Measurements from ENCODE around the gene FAM114A1. TPM values are rescaled to one million over a fixed set of nuclear protein-coding genes. Genes with fewer than 3 reads are reported as not detected.
"Not testable (repeated sequence)": the region's sequence is repeated elsewhere in the genome, so short reads cannot be mapped to it uniquely, and the experiment has no call there.

Gene FAM114A1
- polyA plus RNA-seq, 2 of the 4 experiments (the other 2 are of a cell fraction), result 44.2 to 55.4 TPM

DNA sequence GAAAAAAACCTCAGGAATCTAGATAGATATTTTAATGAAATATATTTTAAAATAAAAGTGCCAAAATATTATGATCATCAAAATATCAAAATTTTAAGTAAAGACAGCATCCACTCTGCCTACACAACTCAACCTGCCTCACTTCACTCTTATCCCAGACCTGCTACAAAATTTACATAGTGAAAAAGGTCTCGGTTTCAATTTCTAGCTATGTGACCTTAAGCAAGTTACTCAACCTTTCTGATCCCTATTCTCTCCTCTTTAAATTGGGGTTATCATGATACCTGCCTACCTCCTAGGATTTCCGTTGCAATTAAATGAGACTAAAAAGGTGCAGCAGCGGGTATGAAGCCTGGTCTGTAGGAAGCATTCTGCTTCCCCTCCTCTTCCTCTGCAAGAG lies 72.9 kb downstream of the FAM114A1 start (continued):
- no peak for TF ChIP-seq RAD21 (conservative IDR thresholded peaks at IDR 0.05 in 1 of 2, IDR thresholded peaks at IDR 0.05 in 1 of 2)
- TF ChIP-seq, protein P1, sequence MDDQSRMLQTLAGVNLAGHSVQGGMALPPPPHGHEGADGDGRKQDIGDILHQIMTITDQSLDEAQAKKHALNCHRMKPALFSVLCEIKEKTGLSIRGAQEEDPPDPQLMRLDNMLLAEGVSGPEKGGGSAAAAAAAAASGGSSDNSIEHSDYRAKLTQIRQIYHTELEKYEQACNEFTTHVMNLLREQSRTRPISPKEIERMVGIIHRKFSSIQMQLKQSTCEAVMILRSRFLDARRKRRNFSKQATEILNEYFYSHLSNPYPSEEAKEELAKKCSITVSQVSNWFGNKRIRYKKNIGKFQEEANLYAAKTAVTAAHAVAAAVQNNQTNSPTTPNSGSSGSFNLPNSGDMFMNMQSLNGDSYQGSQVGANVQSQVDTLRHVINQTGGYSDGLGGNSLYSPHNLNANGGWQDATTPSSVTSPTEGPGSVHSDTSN (IDR thresholded peaks at IDR 0.05), result no peak

DNA sequence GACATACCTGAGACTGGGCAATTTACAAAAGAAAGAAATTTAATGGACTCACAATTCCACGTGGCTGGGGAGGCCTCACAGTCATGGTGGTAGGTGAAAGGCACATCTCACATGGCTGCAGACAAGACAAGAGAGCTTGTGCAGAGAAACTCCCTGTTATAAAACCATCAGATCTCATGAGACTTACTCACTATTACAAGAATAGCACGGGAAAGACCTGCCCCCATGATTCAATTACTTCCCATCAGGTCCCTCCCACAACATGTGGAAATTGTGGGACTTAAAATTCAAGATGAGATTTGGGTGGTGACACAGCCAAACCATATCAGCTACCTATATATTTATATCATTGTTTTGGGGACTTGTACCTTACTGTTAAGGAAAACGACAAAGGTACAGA lies 74.3 kb downstream of the FAM114A1 start:
- H3K9me3 ChIP-seq; FAIRE-seq; DNase-seq (ENCODE audit: low read depth in 1 of 2, low spot score in 1 of 2); H3K4me3 ChIP-seq; ATAC-seq; H3K27ac ChIP-seq; POLR2A ChIA-PET; H3K4me2 ChIP-seq; H3K4me1 ChIP-seq: not testable (repeated sequence)
- CTCF ChIA-PET, result interaction anchor here (0.7 to 1.3 kb wide), 2 partner anchors 193 to 292 kb away, joined by 3 to 5 read pairs; no protein-coding TSS in a partner anchor
- 86% methylated on average over 3 of the region's 3 CpGs for WGBS (ENCODE audit: missing lambda C conversion rate)

DNA sequence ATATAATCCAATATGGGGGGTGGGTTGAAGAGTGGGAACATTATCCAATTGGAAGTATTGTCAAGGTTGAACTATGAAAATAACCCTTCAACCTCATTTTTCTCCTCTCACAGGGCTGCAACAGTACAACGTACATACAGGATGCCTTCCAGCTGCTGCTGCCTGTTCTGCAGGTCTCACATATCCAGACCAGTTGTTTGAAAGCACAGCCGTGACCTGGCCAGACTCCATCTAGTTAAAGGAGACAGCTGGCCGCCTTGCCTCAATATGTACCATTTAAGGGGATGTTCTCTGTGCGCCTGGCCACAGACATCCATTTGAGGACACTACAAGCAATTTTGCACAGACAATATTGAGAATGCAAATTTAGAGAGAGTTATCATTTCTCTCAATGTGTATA lies 75.7 kb downstream of the FAM114A1 start:
- no peak overlapping the region for H3K4me2 ChIP-seq
- 0 out of 3 replicates have a peak, but pooled peaks cover 4% of the 10 kb centered on the region for H3K4me1 ChIP-seq
- no peaks in the 10 kb centered on the region for H3K9me3 ChIP-seq
- ChIA-PET CTCF (interaction anchor here (0.9 kb wide), 1 partner anchor 8 kb away, joined by 3 read pairs; no protein-coding TSS in a partner anchor), POLR2A (no interaction called here)
- H3K4me3 ChIP-seq, result no peak overlapping the region
- H3K27ac ChIP-seq, result no peak overlapping the region
- 88% methylated on average over 4 of the region's 4 CpGs for WGBS (ENCODE audit: missing lambda C conversion rate)
- DNase-seq (ENCODE audit: low read depth in 1 of 2, low spot score in 1 of 2) (no peak), FAIRE-seq (no peak), ATAC-seq (no peak)
- TF ChIP-seq CBX2 (IDR thresholded peaks at IDR 0.05; ENCODE audit: borderline replicate concordance, low read depth) (no peak), RCOR1 (IDR thresholded peaks at IDR 0.05; ENCODE audit: low read depth, low read length) (no peak), RARB (CRISPR knock-in tag; IDR thresholded peaks at IDR 0.05) (no peak), KDM1A (IDR thresholded peaks at IDR 0.05; ENCODE audit: low read depth) (no peak), CHD4 (IDR thresholded peaks at IDR 0.05; ENCODE audit: borderline replicate concordance) (no peak), NPAS2 (CRISPR knock-in tag; IDR thresholded peaks at IDR 0.05; ENCODE audit: borderline replicate concordance) (no peak)

DNA sequence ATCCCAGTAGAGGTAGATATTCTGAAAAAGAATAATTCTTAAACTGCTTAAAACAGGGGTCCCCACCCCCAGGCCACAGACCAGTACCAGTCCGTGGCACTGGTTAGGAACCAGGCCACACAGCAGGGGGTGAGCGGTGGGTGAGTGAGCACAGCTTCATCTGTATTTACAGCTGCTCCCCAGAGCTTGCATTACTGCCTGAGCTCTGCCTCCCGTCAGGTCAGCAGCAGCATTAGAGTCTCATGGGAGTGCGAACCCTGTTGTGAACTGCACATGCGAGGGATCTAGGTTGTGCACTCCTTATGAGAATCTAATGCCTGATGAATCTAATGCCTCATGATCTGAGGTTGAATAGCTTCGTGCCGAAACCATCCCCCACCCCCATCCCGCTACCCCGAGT lies 76.8 kb downstream of the FAM114A1 start:
- DNase-seq (ENCODE audit: low read depth in 1 of 2, low spot score in 1 of 2), result no peak
- 96% methylated on average over 9 of the region's 9 CpGs for WGBS (ENCODE audit: missing lambda C conversion rate)

DNA sequence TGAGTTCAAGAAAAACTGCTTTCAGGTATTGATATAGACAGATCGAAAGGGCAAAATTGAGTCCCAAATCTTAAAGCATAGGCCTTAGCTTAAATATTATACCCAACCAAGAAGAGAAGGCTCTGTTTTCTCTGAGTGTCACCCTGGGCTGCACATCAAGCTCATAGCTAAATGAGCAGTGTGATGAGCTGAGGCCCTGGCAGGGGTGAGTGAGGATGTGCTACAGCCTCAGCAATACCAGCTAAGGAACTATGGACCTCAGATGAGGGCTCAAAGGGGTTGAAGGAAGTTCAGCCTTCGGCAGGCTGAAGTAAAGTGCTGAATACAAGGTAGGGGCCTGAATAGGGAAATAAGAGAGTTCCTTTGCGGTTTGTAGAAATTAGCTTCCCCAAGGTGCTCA lies 79.3 kb downstream of the FAM114A1 start:
- Histone ChIP-seq H3K4me2 (no peak overlapping the region), H3K27ac (no peak overlapping the region), H3K9me3 (no peaks in the 10 kb centered on the region), H3K4me1 (peaks cover 17% of the 10 kb centered on the region), H3K4me3 (no peak overlapping the region)
- CTCF ChIA-PET, result no interaction called here
- POLR2A ChIA-PET, result no interaction called here
- TF ChIP-seq, protein P2, sequence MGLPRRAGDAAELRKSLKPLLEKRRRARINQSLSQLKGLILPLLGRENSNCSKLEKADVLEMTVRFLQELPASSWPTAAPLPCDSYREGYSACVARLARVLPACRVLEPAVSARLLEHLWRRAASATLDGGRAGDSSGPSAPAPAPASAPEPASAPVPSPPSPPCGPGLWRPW (IDR thresholded peaks at IDR 0.05), result no peak
- TF ChIP-seq FOSB (CRISPR knock-in tag; IDR thresholded peaks at IDR 0.05) (no peak), EP300 (IDR thresholded peaks at IDR 0.05) (no peak), ZFP36 (IDR thresholded peaks at IDR 0.05; ENCODE audit: borderline replicate concordance, partially characterized antibody) (no peak), CHD4 (IDR thresholded peaks at IDR 0.05; ENCODE audit: borderline replicate concordance) (no peak)
- TF ChIP-seq, protein P3, sequence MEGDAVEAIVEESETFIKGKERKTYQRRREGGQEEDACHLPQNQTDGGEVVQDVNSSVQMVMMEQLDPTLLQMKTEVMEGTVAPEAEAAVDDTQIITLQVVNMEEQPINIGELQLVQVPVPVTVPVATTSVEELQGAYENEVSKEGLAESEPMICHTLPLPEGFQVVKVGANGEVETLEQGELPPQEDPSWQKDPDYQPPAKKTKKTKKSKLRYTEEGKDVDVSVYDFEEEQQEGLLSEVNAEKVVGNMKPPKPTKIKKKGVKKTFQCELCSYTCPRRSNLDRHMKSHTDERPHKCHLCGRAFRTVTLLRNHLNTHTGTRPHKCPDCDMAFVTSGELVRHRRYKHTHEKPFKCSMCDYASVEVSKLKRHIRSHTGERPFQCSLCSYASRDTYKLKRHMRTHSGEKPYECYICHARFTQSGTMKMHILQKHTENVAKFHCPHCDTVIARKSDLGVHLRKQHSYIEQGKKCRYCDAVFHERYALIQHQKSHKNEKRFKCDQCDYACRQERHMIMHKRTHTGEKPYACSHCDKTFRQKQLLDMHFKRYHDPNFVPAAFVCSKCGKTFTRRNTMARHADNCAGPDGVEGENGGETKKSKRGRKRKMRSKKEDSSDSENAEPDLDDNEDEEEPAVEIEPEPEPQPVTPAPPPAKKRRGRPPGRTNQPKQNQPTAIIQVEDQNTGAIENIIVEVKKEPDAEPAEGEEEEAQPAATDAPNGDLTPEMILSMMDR (IDR thresholded peaks at IDR 0.05), result no peak
- ATAC-seq (no peak), DNase-seq (ENCODE audit: low read depth in 1 of 2, low spot score in 1 of 2) (no peak), FAIRE-seq (no peak)
- WGBS (ENCODE audit: missing lambda C conversion rate), result 90% methylated on average over 3 of the region's 3 CpGs

More for the DNA sequence above, 76.8 kb downstream of the FAM114A1 start:
- TF ChIP-seq JUNB (IDR thresholded peaks at IDR 0.05) (no peak), NPAS2 (CRISPR knock-in tag; IDR thresholded peaks at IDR 0.05; ENCODE audit: borderline replicate concordance) (no peak), PHF8 (IDR thresholded peaks at IDR 0.05; ENCODE audit: borderline replicate concordance, low read depth) (no peak), MYC (IDR thresholded peaks at IDR 0.05; ENCODE audit: borderline replicate concordance, low read length) (no peak), POLR2A (IDR thresholded peaks at IDR 0.05; ENCODE audit: low read length) (no peak), ZNF302 (CRISPR knock-in tag; IDR thresholded peaks at IDR 0.05) (no peak), HDAC2 (IDR thresholded peaks at IDR 0.05) (no peak), EHMT2 (IDR thresholded peaks at IDR 0.05; ENCODE audit: low read depth) (no peak)
- TF ChIP-seq, protein P2 (IDR thresholded peaks at IDR 0.05), result no peak
- TF ChIP-seq, protein P4, sequence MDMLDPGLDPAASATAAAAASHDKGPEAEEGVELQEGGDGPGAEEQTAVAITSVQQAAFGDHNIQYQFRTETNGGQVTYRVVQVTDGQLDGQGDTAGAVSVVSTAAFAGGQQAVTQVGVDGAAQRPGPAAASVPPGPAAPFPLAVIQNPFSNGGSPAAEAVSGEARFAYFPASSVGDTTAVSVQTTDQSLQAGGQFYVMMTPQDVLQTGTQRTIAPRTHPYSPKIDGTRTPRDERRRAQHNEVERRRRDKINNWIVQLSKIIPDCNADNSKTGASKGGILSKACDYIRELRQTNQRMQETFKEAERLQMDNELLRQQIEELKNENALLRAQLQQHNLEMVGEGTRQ (IDR thresholded peaks at IDR 0.05), result no peak
- H3K4me1 ChIP-seq, result peaks cover 12% of the 10 kb centered on the region
- POLR2A ChIA-PET, result no interaction called here
- no peak overlapping the region for H3K27ac ChIP-seq
- ATAC-seq (no peak), FAIRE-seq (no peak)
- no peaks in the 10 kb centered on the region for H3K9me3 ChIP-seq
- CTCF ChIA-PET, result interaction anchor here (1.1 to 1.3 kb wide), 2 partner anchors 20 to 43 kb away, joined by 3 read pairs; no protein-coding TSS in a partner anchor
- H3K4me2 ChIP-seq, result no peak overlapping the region
- H3K4me3 ChIP-seq, result no peak overlapping the region
